Body of pancreas (tissue), 4 donors: ENCODE measurements around the gene EEFSEC. TPM values are rescaled to one million over a fixed set of nuclear protein-coding genes. Genes with fewer than 3 reads are reported as not detected.

Experiments
- ATAC-seq: fragments of 150-250 bp; one replicate; pipeline ENCODE4 v1.9.1; 2016
- DNase-seq, 4 donors: peaks; one replicate each; pipeline ENCODE4 v3.0.0-alpha.2; 2019
- H3K27ac ChIP-seq, 4 donors: fragments of 200-600 bp; sonication (generic); 1 replicate in 3 of 4; 2 replicates in 1 of 4; pipeline versions ENCODE4 v1.5.1 to v1.6.1; 2016 to 2019; ENCODE audit warnings: mild to moderate bottlenecking in 1 of 4, mixed read lengths in 1 of 4, moderate library complexity in 1 of 4
- H3K27me3 ChIP-seq, 2 donors: fragments of 200-600 bp; sonication (generic); one replicate each; pipeline ENCODE4 v1.6.0; 2016; ENCODE audit warnings: mild to moderate bottlenecking in 1 of 2
- H3K36me3 ChIP-seq, 2 donors: fragments of 200-600 bp; sonication (generic); replicated peaks in 1 of 2; 2 replicates each; pipeline ENCODE4 v1.5.1; 2016; ENCODE audit warnings: low read depth in 2 of 2; ENCODE audit not compliant: insufficient read depth in 1 of 2
- H3K4me1 ChIP-seq: fragments of 200-600 bp; sonication (generic); one replicate; pipeline ENCODE4 v1.6.0; 2016
- H3K4me3 ChIP-seq, 2 donors: fragments of 200-600 bp; sonication (generic); 1 replicate in 1 of 2; 2 replicates in 1 of 2; pipeline ENCODE4 v1.5.1; 2016 to 2019
- H3K9me3 ChIP-seq, 3 donors: fragments of 200-600 bp; sonication (generic); 1 replicate in 2 of 3; 2 replicates in 1 of 3; pipeline ENCODE4 v1.5.1; 2016
- CTCF ChIP-seq, 7 experiments: fragments of 450-650 bp in 4 of 7; fragments of 200-600 bp in 3 of 7; sonication (generic) in 3 of 7; IDR thresholded peaks; one replicate each; pipeline ENCODE4 v1.5.1; 2016 to 2019; ENCODE audit warnings: antibody characterized with exemption in 7 of 7
- POLR2A ChIP-seq, 3 donors: fragments of 450-650 bp; IDR thresholded peaks; one replicate each; pipeline ENCODE4 v1.6.1; 2016; ENCODE audit warnings: antibody characterized with exemption in 3 of 3, mild to moderate bottlenecking in 2 of 3
- WGBS, 2 donors: methylation state at CpG; one replicate each; pipeline ENCODE4 v1.1.5; 2017; 5-methylcytosine and 5-hydroxymethylcytosine counted together
- intact Hi-C: fragments of 100-400 bp; cut with DNase I; formaldehyde crosslinking; loops from one replicate; pipeline ENCODE4 v1.15.1; 2023
- total RNA-seq, 2 donors: library from RNA; depleted of rRNA; stranded (reverse); fragments of >200 nt; gene quantifications; one replicate each; pipeline ENCODE4 v1.1.0, GENCODE V29; 2016

Gene EEFSEC
- total RNA-seq, 2 donors from 2014 or later: 8.6 to 33.0 TPM

GRCh38 chr3:128174675-128175590 lies 21.7 kb downstream of the EEFSEC start:
- intact Hi-C loops: no loop called here
- no peak overlapping the region for H3K4me3 ChIP-seq
- WGBS, 2 donors: 80 to 83% methylated on average over 8 to 9 of the region's 9 CpGs
- DNase-seq (no peak), ATAC-seq (no peak)
- H3K27me3 ChIP-seq: no peaks in the 10 kb centered on the region
- no peaks in the 10 kb centered on the region for H3K36me3 ChIP-seq
- H3K4me1 ChIP-seq: no peaks in the 10 kb centered on the region
- H3K9me3 ChIP-seq: no peaks in the 10 kb centered on the region
- TF ChIP-seq CTCF (IDR thresholded peaks at IDR 0.05): no peak
- no peak for TF ChIP-seq POLR2A (IDR thresholded peaks at IDR 0.05)
- H3K27ac ChIP-seq: no peak overlapping the region

GRCh38 chr3:128175768-128176167 lies 22.5 kb downstream of the EEFSEC start:
- no peak for DNase-seq
- no peaks in the 10 kb centered on the region for H3K27me3 ChIP-seq
- WGBS, 2 donors: 87% methylated on average over 5 of the region's 5 CpGs
- no peak for TF ChIP-seq CTCF (IDR thresholded peaks at IDR 0.05)
- no peak for TF ChIP-seq POLR2A (IDR thresholded peaks at IDR 0.05)
- H3K27ac ChIP-seq: no peak overlapping the region
- H3K9me3 ChIP-seq: no peaks in the 10 kb centered on the region
- H3K36me3 ChIP-seq: no peaks in the 10 kb centered on the region
- no peak for ATAC-seq
- intact Hi-C loops: no loop called here
- H3K4me1 ChIP-seq: no peaks in the 10 kb centered on the region
- no peak overlapping the region for H3K4me3 ChIP-seq

GRCh38 chr3:128176276-128176833 lies 23.1 kb downstream of the EEFSEC start:
- Histone ChIP-seq H3K9me3 (no peaks in the 10 kb centered on the region), H3K4me1 (no peaks in the 10 kb centered on the region), H3K36me3 (no peaks in the 10 kb centered on the region), H3K4me3 (no peak overlapping the region), H3K27ac (no peak overlapping the region), H3K27me3 (no peaks in the 10 kb centered on the region)
- ATAC-seq (no peak), DNase-seq (no peak)
- TF ChIP-seq CTCF (IDR thresholded peaks at IDR 0.05) (no peak), POLR2A (IDR thresholded peaks at IDR 0.05) (no peak)
- 70 to 74% methylated on average over 6 of the region's 6 CpGs for whole genome bisulfite sequencing, 2 donors
- intact Hi-C loops: no loop called here

GRCh38 chr3:128177865-128178264 lies 24.6 kb downstream of the EEFSEC start:
- Histone ChIP-seq H3K4me3 (no peak overlapping the region), H3K27ac (no peak overlapping the region), H3K9me3 (no peaks in the 10 kb centered on the region), H3K4me1 (no peaks in the 10 kb centered on the region), H3K36me3 (no peaks in the 10 kb centered on the region), H3K27me3 (no peaks in the 10 kb centered on the region)
- TF ChIP-seq CTCF (IDR thresholded peaks at IDR 0.05): no peak
- DNase-seq: no peak
- WGBS, 2 donors: 86 to 88% methylated on average over 2 of the region's 2 CpGs
- no peak for ATAC-seq
- intact Hi-C loops: no loop called here
